Embryonic facial prominence (tissue), 1 donor: ENCODE measurements around the gene TRIM43B.
"Not testable (repeated sequence)": the region's sequence is repeated elsewhere in the genome, so short reads cannot be mapped to it uniquely, and the experiment has no call there.

ENCODE experiments used
- DNase-seq: peaks from one replicate; pipeline ENCODE4 v3.0.0-alpha.2; 2016; ENCODE audit errors: extremely low spot score

The TRIM43B gene

GRCh38 chr2:95484654-95485053, at the start of gene TRIM43B:
TRIM43B (minus strand) TSS chr2:95484754; CDS start chr2:95482714, 2,040 bp downstream.
- not testable (repeated sequence) for DNase-seq

- no peak for DNase-seq
Measured at GRCh38 chr2:95531254-95531771, 46.8 kb upstream of the TRIM43B start.

DNA sequence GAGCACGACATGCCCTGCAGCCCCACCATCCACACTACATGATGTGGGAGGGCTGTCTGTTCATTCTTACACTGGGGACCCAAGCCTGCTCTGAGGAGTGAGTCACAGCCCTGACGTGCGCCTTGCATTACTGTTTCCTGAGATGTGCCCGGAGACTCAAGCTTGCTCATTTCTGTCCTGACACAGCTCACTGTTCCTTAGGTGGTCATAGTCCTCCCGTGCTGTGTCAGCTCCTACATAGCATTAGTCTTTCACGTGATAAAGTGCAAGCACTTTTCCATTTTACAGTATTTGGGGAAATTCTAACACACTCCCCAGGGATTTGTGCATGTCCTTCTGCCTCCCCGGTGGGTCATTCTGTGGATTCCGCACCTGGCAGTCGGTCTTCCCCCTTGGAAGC, 46.2 kb upstream of the TRIM43B start:
- no peak for DNase-seq

GRCh38 chr2:95526360-95527341, 42.1 kb upstream of the TRIM43B start:
- peak; percentile 25 for DNase-seq

DNA sequence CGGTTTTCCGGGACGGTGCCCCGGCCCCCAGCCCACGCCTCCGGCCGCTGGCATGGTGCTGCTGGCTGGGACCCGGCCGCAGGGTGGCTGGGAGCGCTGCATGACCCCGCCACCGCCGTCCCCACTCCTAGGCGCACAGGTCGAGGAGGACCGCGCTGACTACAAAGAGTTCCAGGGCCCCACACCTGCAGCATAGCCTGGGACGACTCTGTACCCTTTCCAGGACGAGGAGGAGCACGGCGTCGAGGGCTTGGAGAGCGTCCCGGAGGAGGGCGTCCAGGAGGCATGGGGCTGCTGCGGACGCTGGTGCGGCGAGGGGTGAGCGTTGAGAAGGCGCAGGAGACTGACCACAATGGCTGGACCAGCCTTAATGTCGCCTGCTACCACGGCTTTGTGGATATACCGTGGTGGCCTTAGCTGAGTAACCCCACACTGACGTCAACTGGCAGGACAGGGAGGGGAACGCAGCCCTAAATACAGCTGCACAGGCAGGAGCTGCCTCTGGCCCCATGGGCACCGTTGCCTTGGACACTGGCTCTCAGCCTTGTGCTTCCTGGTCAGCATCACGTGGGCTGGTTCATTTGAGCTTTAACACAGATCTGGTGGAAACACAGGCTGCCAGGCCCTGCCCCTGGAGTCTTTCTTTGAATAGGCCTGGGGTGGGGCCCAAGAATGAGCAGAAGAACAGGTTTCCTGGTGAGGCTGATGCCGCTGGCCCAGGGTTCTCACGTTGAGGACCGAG, 40.9 kb upstream of the TRIM43B start:
- DNase-seq = no peak

GRCh38 chr2:95524195-95524594, 39.6 kb upstream of the TRIM43B start:
- no peak for DNase-seq

DNA sequence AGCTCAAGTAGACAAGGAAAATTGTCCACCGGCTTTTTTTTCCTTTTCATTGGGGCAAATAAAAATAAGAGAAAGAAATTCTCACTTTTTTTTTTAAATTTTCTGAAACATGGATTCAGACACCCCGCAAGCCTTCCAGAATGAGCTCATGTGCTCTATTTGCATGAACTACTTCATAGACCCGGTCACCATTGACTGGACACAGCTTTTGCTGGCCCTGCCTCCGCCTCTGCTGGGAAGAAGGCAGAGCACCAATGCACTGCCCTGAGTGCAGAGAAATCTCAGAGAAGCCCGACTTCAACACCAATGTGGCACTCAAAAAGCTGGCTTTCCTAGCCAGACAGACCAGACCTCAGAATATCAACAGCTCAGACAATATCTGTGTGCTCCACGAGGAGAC, 30.2 kb upstream of the TRIM43B start:
- DNase-seq = no peak

DNA sequence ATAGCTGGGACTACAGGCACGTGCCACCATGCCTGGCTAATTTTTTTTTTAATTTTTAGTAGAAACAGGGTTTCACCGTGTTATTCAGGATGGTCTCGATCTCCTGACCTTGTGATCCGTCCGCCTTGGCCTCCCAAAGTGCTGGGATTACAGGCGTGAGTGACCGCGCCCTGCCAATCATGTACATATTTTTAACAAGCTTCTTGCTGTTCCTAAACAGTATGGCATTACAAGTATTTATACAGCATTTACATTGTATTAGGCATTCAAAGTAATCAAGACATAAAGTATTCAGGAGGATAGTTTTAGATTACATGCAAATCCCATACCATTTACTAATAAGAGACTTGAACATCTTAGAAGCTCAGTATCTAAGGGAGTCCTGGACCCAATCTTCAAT, 29.7 kb upstream of the TRIM43B start:
- not testable (repeated sequence) for DNase-seq

- no peak for DNase-seq
Measured at GRCh38 chr2:95509408-95509807, 24.9 kb upstream of the TRIM43B start.

GRCh38 chr2:95505222-95505621, 20.7 kb upstream of the TRIM43B start:
- DNase-seq = no peak

DNA sequence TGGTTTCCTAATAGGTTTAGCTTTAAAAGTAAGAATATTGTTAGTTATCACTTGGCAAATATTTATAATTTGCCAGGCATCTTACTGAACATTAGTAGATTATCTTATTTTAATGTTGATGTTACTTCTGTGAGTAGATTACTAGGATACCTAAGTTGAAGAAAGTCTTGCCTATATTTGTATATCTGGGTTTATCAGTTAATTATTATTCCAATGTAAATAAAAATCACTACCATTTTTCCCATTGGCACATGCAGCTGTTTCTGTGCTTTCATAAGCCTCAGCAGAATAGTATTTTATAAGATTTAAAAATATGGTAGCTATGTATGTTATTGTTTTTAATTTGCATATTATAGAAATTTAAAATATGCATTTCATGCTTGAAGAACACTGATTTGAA, 16.3 kb upstream of the TRIM43B start:
- no peak for DNase-seq

- not testable (repeated sequence) for DNase-seq
Measured at GRCh38 chr2:95492076-95492475, 7.5 kb upstream of the TRIM43B start.

DNA sequence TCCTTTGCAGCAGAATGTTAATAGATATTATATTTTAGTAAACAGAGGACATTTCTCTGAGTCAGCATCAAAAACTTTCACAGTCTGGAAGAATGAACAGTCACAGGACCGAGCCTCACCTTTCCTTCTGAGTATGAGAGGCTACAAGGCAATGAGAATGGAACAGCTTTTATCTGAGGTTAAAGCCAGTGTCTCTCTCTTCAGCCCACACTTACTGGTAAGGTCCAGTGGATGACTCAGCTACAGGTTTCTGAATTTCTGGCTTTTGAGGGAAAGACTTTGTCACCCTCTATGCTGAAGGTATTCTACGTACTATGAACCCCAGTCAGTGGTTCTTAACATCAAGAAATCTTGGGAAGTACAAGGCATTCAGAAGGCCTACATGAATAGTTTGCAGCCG, 9.5 kb downstream of the TRIM43B start:
- not testable (repeated sequence) for DNase-seq

DNA sequence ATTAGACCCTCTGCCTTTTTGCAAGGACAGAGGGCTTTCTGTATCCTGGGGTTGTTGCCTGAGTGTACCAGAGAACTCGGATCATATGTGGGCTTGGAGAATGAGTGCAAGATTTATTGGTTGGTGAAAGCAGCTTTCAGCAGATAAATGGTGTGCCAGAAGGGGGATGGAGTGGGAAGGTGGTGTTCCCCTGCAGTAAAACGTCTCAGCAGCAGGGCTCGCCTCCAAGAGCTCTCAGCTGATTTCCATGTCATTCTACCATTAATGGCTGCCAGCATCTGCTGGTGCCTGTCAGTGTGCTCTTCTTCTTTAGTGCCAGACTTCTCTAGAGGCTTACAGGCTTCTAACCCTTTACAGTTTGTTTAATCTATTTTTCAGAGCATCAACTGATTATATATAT, 16.6 kb downstream of the TRIM43B start:
- not testable (repeated sequence) for DNase-seq

- DNase-seq = not testable (repeated sequence)
Measured at GRCh38 chr2:95466572-95466971, 18.0 kb downstream of the TRIM43B start.

DNA sequence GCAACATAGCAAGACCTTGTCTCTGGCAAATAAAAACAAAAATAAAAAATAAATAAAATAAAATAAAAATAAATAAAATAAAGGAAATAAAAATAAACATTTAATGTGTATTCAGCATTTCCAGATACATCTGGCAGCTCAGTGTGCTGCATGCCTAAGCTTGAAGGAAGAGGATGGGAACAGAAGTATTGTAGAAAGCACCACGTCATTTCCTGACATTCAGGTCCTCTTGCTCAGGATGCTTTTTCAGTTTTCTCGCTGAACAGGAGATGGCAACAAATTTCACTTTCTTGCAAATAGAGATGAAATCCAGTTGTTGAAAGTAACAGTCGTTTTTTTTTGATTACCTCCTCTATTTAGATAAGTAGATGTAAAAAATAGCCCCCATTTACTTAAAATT, 21.3 kb downstream of the TRIM43B start:
- DNase-seq = not testable (repeated sequence)

DNA sequence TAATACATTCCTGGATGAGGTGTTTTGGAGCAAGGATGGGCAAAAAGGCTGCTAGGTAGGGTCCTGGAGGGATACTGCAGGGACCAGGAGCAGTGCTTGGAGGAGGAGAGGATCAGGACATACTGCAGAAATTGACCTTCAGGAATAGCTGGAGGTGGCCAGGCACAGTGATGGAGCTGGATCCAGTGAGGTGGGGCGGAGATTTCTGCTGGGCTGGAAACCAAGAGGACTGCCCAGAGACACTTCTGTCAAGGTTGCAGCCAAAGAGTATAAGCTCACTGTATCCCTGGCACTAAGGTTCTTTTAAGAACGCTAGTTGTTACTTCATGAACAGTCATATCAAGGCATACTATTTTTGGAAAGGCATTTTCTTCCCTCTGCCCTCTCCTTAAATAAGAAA, 39.2 kb downstream of the TRIM43B start:
- not testable (repeated sequence) for DNase-seq

GRCh38 chr2:95442474-95443099, 42.0 kb downstream of the TRIM43B start:
- DNase-seq = not testable (repeated sequence)

DNA sequence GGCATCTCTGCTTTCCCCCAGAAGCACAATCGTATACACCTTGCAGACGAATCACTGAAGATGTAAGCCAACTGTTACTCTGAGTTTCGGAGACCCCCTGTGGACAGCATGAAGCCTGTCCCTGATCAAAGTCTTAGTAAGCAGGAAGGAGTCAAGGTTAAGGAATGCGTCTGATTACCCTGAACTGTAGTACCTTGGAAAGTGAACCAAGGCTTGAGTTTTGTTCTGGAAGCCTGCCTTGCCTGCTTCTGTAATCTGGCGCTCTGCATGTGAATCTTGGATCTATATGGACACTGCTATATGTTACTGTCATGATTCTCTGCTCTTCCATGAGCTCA, 48.7 kb downstream of the TRIM43B start:
- not testable (repeated sequence) for DNase-seq

DNA sequence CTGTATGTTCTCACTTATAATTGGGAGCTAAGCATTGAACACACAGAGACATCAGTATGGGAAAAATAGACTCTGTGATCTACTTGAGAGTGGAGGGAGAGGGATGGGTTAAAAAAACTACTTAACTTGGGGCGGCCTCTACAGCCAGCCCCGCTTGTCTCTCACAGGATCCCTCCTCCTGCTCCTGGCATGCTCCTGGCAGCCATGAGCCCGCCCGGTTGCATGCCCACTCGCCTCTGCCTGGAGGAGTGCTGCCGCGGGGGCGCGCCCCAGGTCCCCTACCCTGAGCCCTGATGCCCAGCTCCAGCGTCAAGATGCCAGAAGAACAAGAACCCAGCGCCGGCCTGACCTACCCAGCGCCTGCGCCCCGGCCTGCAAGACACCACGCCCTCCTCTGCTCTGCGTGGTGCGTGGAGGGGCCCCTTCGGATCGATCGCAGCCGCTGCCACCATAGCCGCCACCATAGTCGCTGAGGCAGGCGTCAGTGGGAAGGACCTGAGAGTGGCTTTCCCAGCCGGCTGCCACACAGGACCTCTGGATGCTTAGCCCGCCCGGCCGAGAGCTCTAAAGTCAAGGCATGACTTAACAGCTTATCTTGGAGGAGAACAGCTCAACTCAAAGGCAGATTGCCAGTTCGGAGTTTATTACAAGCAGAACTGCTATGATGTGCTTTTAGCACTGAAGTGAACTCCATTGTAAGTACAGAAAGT, 49.2 kb downstream of the TRIM43B start:
- not testable (repeated sequence) for DNase-seq

DNA sequence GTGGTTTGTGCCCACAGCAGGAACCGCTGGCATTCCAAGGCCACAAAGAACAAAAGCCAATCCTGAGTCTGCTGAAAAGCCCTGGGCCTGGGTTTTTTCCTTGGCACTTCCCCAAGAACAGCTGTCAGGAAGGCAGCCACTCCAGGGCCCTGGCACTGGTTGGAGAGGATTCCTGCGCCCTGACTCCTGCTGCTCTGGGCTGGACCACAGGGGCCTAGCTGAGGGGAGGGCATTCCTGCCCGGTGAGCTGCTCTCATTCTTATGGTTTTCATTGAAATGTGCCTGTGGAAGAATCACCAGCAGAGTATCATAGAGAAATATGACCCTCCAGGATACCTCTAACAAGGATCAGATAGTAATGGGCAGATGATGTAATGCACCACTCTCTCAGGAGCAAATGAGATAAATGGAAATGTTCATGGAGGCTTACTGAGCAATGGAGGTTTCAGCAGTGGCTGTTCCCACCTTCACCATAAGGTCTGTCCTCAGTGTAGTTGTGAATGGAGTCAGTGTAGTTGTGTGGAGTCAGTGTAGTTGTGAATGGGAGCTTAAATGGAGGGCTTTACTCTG, 50.0 kb downstream of the TRIM43B start:
- DNase-seq = not testable (repeated sequence)
